RWPE2 (cell line): ENCODE data around the gene CRYBB2.
"Not testable (repeated sequence)": the region's sequence is repeated elsewhere in the genome, so short reads cannot be mapped to it uniquely, and the experiment has no call there.

Source experiments
- ATAC-seq: fragments of 200-7000 bp; cut with Tn5 transposase; 3 replicates; pipeline ENCODE4 v1.9.1; 2021; ENCODE audit warnings: low read depth
- DNase-seq: peaks from one replicate; pipeline ENCODE4 v3.0.0-alpha.2; 2020; ENCODE audit warnings: low spot score
- H3K27ac ChIP-seq: fragments of 450-650 bp; 2 replicates; pipeline ENCODE4 v1.5.1; 2017; ENCODE audit warnings: mild to moderate bottlenecking; ENCODE audit not compliant: poor library complexity, severe bottlenecking
- H3K27me3 ChIP-seq: fragments of 250-450 bp; sonication (Bioruptor Pico); 2 replicates; pipeline ENCODE4 v1.5.1; 2021; ENCODE audit warnings: mild to moderate bottlenecking, moderate library complexity; ENCODE audit not compliant: insufficient read depth, poor library complexity, severe bottlenecking
- H3K36me3 ChIP-seq: fragments of 250-450 bp; sonication (Bioruptor Pico); 2 replicates; pipeline ENCODE4 v1.5.1; 2020; ENCODE audit warnings: low read depth, mild to moderate bottlenecking, moderate library complexity
- H3K4me1 ChIP-seq: fragments of 250-450 bp; sonication (Bioruptor Pico); 2 replicates; pipeline ENCODE4 v1.5.1; 2021; ENCODE audit warnings: mild to moderate bottlenecking, moderate library complexity; ENCODE audit not compliant: insufficient read depth, poor library complexity, severe bottlenecking
- H3K4me3 ChIP-seq: fragments of 250-450 bp; sonication (Bioruptor Pico); 2 replicates; pipeline ENCODE4 v1.5.1; 2021; ENCODE audit warnings: mild to moderate bottlenecking, moderate library complexity; ENCODE audit not compliant: severe bottlenecking
- H3K9me3 ChIP-seq: fragments of 250-450 bp; sonication (Bioruptor Pico); 2 replicates; pipeline ENCODE4 v1.5.1; 2021; ENCODE audit warnings: mild to moderate bottlenecking, moderate library complexity; ENCODE audit not compliant: severe bottlenecking
- CTCF ChIP-seq: fragments of 450-650 bp; IDR thresholded peaks from one replicate; pipeline ENCODE4 v1.5.1; 2017; ENCODE audit warnings: mild to moderate bottlenecking, moderate library complexity; ENCODE audit not compliant: poor library complexity, severe bottlenecking

The CRYBB2 gene

GRCh38 chr22:25174888-25175411, 44.5 kb upstream of the CRYBB2 start:
- ATAC-seq = no peak
- Histone ChIP-seq H3K36me3 (peaks cover 72% of the 10 kb centered on the region), H3K4me1 (peaks cover 5% of the 10 kb centered on the region), H3K27me3 (no peaks in the 10 kb centered on the region), H3K9me3 (no peaks in the 10 kb centered on the region), H3K27ac (no peak overlapping the region), H3K4me3 (no peak overlapping the region)
- DNase-seq = no peak
- no peak for TF ChIP-seq CTCF

GRCh38 chr22:25176175-25176574, 43.3 kb upstream of the CRYBB2 start:
- peak; percentile 71 for ATAC-seq

GRCh38 chr22:25176799-25177198, 42.6 kb upstream of the CRYBB2 start:
- H3K27ac ChIP-seq = peak overlapping the region; percentile 51
- peaks cover 5% of the 10 kb centered on the region for H3K4me1 ChIP-seq
- no peak for DNase-seq
- ATAC-seq = no peak
- peaks cover 73% of the 10 kb centered on the region for H3K36me3 ChIP-seq
- H3K4me3 ChIP-seq = no peak overlapping the region
- H3K9me3 ChIP-seq = no peaks in the 10 kb centered on the region
- no peaks in the 10 kb centered on the region for H3K27me3 ChIP-seq
- no peak for TF ChIP-seq CTCF

More at GRCh38 chr22:25176175-25176574, 43.3 kb upstream of the CRYBB2 start:
- H3K4me1 ChIP-seq = peaks cover 5% of the 10 kb centered on the region
- no peak for TF ChIP-seq CTCF
- no peak overlapping the region for H3K4me3 ChIP-seq
- no peaks in the 10 kb centered on the region for H3K9me3 ChIP-seq
- H3K27ac ChIP-seq = peak overlapping the region; percentile 51
- no peaks in the 10 kb centered on the region for H3K27me3 ChIP-seq
- peaks cover 69% of the 10 kb centered on the region for H3K36me3 ChIP-seq
- no peak for DNase-seq

- no peak for DNase-seq
- Histone ChIP-seq H3K36me3 (peaks cover 70% of the 10 kb centered on the region), H3K4me3 (no peak overlapping the region), H3K9me3 (no peaks in the 10 kb centered on the region), H3K4me1 (peaks cover 5% of the 10 kb centered on the region), H3K27ac (no peak overlapping the region), H3K27me3 (no peaks in the 10 kb centered on the region)
- TF ChIP-seq CTCF = no peak
- no peak for ATAC-seq
Observed at GRCh38 chr22:25177226-25177625, 42.2 kb upstream of the CRYBB2 start.

GRCh38 chr22:25177895-25178294, 41.5 kb upstream of the CRYBB2 start:
- Histone ChIP-seq H3K4me1 (peaks cover 5% of the 10 kb centered on the region), H3K27me3 (no peaks in the 10 kb centered on the region), H3K4me3 (no peak overlapping the region), H3K27ac (no peak overlapping the region), H3K9me3 (no peaks in the 10 kb centered on the region), H3K36me3 (peaks cover 69% of the 10 kb centered on the region)
- ATAC-seq (no peak), DNase-seq (no peak)
- TF ChIP-seq CTCF = no peak

- ATAC-seq = peak; percentile 38; the same call in 2 of the 3 replicates
- H3K27ac ChIP-seq, H3K4me1 ChIP-seq, H3K27me3 ChIP-seq, H3K9me3 ChIP-seq, DNase-seq, H3K4me3 ChIP-seq: not testable (repeated sequence)
- peaks cover 64% of the 10 kb centered on the region for H3K36me3 ChIP-seq
Observed at GRCh38 chr22:25178348-25178747, 41.1 kb upstream of the CRYBB2 start.

- H3K4me3 ChIP-seq, DNase-seq, H3K27ac ChIP-seq, H3K9me3 ChIP-seq, H3K27me3 ChIP-seq, H3K4me1 ChIP-seq: not testable (repeated sequence)
- peak; percentile 37; the same call in 1 of the 3 replicates for ATAC-seq
- H3K36me3 ChIP-seq = peaks cover 61% of the 10 kb centered on the region
Observed at GRCh38 chr22:25178869-25179631, 40.4 kb upstream of the CRYBB2 start.
